22Rv1 (cell line): ENCODE measurements around the gene ANKRD13A.

Source experiments
- H3K27ac ChIP-seq: fragments of 450-650 bp; 2 replicates; pipeline ENCODE4 v1.5.1; 2017
- CTCF ChIP-seq: fragments of 450-650 bp; IDR thresholded peaks from 2 replicates; pipeline ENCODE4 v1.5.1; 2017; ENCODE audit warnings: mild to moderate bottlenecking
- ZFX ChIP-seq: fragments of 450-650 bp; IDR thresholded peaks from 2 replicates; pipeline ENCODE4 v1.6.1; 2017; ENCODE audit warnings: antibody characterized with exemption, borderline replicate concordance

Gene ANKRD13A

GRCh38 chr12:109994401-109995175 lies 4.6 kb upstream of the ANKRD13A start:
- TF ChIP-seq CTCF (no peak), ZFX (no peak)
- H3K27ac ChIP-seq = no peak overlapping the region

DNA sequence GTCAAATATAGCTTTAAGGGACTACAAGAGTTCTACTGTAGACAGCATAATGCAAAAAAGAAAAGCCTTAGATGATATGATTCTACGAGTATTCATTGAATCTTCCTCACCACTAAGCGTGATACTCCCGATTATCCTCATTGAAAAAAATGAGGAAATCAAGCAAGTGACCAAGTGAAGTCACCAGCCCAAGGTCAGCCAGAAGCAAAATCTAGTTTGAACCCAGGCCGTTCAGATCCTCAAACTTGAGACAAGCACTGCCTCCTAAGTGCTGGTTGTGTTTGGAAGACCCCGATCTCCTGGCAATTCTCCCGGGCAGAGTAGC lies 3.9 kb upstream of the ANKRD13A start:
- TF ChIP-seq ZFX (no peak), CTCF (no peak)
- H3K27ac ChIP-seq = no peak overlapping the region

DNA sequence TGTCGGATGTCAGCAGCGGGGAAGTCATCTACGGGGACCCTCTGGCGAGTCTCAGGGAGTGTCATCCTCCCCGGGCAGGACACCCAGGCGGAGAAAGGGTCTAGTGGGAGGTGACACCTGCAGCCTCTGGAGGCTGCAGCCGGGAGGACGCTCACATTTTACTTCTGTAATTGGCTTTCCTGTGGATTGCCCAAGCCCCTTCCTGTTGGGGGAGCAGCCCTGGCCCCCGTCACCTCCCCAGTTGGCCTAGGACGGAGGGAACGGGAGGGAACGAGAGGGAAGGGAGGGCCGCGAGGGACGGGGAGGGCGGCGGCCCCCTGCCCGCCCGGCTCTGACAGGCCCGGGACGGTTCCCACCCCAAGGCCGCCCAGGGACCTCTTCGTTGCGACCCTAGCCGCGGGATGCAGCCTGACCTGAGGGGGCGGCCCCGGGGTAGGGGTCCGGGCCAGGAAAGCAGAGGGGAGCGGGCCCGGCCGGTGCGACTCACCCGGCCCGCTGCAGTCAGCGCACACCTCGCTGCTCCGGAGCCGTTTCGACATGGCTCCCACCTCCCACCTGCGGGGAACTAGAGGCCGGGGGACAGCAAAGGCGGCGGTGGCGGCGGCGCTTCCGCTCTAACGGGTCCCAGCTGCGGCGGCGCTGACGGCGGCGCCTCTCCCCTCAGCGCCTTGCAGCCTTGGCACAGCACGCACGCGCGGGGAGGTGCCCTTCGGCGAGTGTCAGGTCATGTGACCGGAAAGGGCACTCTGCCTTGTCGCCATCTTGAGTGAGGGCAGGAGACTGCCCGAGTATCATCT lies 3.3 kb upstream of the ANKRD13A start, which contains the start of gene GIT2:
GIT2 (minus strand) TSS at position 683 of the 797 bp plus-strand sequence; CDS start at position 539, 144 bp downstream.
- TF ChIP-seq CTCF (no peak), ZFX (no peak)
- H3K27ac ChIP-seq = peak within 1 kb of the TSS; percentile 23; the same call in 1 of the 2 replicates

GRCh38 chr12:109996483-109996853 lies 2.8 kb upstream of the ANKRD13A start:
- peak overlapping the region; percentile 23; the same call in 1 of the 2 replicates for H3K27ac ChIP-seq
- no peak for TF ChIP-seq CTCF

DNA sequence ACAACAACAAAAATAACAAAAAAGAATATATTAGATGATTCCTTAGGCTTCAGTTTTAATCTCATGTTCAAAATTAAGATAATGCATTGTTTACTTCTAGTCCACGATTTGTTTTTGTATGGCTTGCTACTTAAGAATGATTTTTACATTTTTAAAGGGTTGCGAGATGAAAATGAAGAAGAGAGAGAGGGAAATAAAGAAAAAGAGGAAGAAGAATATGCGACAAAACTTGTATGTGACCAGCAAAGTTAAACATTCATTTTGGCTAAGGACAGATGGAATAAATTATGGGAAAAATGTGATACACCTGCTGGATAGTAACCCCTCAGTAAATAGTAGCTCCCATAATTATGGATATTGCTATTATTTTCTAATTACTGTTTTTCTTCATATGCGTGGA lies 1.8 kb upstream of the ANKRD13A start:
- no peak for TF ChIP-seq CTCF
- TF ChIP-seq ZFX = no peak
- no peak overlapping the region for H3K27ac ChIP-seq

- peak overlapping the region; percentile 64 for H3K27ac ChIP-seq
- no peak for TF ChIP-seq ZFX
- TF ChIP-seq CTCF = no peak
Measured at GRCh38 chr12:109998241-109998903, 858 bp upstream of the ANKRD13A start.

- peak overlapping the region; percentile 64 for H3K27ac ChIP-seq
- TF ChIP-seq CTCF = no peak
- no peak for TF ChIP-seq ZFX
Measured at GRCh38 chr12:109999649-109999971, 380 bp downstream of the ANKRD13A start.
